HepG2 (cell line): ENCODE data around the gene RNPEPL1. TPM values are rescaled to one million over a fixed set of nuclear protein-coding genes. Genes with fewer than 3 reads are reported as not detected.
A peak's percentile ranks its signal among the peaks of the same experiment; 100 is the strongest.

Experiments used
- AKAP8 ChIP-seq: sonication (generic); formaldehyde crosslinking; IDR thresholded peaks from 2 replicates; pipeline ENCODE4 v1.5.1; 2020; ENCODE audit warnings: mild to moderate bottlenecking, missing genetic modification reagents
- CREB3 ChIP-seq: sonication (generic); formaldehyde crosslinking; IDR thresholded peaks from 2 replicates; pipeline ENCODE4 v1.5.0; 2020; ENCODE audit warnings: missing genetic modification reagents
- FOSL2 ChIP-seq: sonication (generic); formaldehyde crosslinking; IDR thresholded peaks from 2 replicates; pipeline ENCODE4 v1.4.0; 2020; ENCODE audit warnings: missing genetic modification reagents
- GATAD2A ChIP-seq: IDR thresholded peaks from 2 replicates; pipeline ENCODE4 v1.6.1; 2016
- HDAC2 ChIP-seq: sonication (generic); formaldehyde crosslinking; IDR thresholded peaks from 2 replicates; pipeline ENCODE4 v1.4.0; 2020; ENCODE audit warnings: missing genetic modification reagents
- IRF1 ChIP-seq: sonication (generic); formaldehyde crosslinking; IDR thresholded peaks from 2 replicates; pipeline ENCODE4 v1.4.0; 2020; ENCODE audit warnings: low read depth, mild to moderate bottlenecking, missing genetic modification reagents
- TFAP4 ChIP-seq: sonication (generic); IDR thresholded peaks from 2 replicates; pipeline ENCODE4 v1.6.1; 2016; ENCODE audit warnings: low read depth, borderline replicate concordance
- TFDP1 ChIP-seq: IDR thresholded peaks from 2 replicates; pipeline ENCODE4 v1.6.1; 2016; ENCODE audit warnings: missing compliant biosample characterization, missing genetic modification reagents, borderline replicate concordance
- THAP11 ChIP-seq: IDR thresholded peaks from 2 replicates; pipeline ENCODE4 v1.6.1; 2016; ENCODE audit warnings: missing biosample characterization, missing genetic modification reagents
- ZFP62 ChIP-seq: sonication (generic); formaldehyde crosslinking; IDR thresholded peaks from 2 replicates; pipeline ENCODE4 v1.4.0; 2020; ENCODE audit warnings: missing genetic modification reagents
- ZMAT5 ChIP-seq: sonication (generic); formaldehyde crosslinking; IDR thresholded peaks from 2 replicates; pipeline ENCODE4 v1.5.0; 2020; ENCODE audit warnings: mild to moderate bottlenecking, low read depth, missing genetic modification reagents, borderline replicate concordance
- ZNF12 ChIP-seq: sonication (generic); formaldehyde crosslinking; IDR thresholded peaks from 2 replicates; pipeline ENCODE4 v1.5.0; 2020; ENCODE audit warnings: missing genetic modification reagents
- ZNF143 ChIP-seq: sonication (generic); formaldehyde crosslinking; IDR thresholded peaks from 2 replicates; pipeline ENCODE4 v1.4.0; 2020; ENCODE audit warnings: missing genetic modification reagents
- ZNF230 ChIP-seq: sonication (generic); formaldehyde crosslinking; IDR thresholded peaks from 2 replicates; pipeline ENCODE4 v1.4.0; 2020; ENCODE audit warnings: mild to moderate bottlenecking, missing genetic modification reagents
- ZNF362 ChIP-seq: sonication (generic); formaldehyde crosslinking; IDR thresholded peaks from 2 replicates; pipeline ENCODE4 v1.4.0; 2020; ENCODE audit warnings: missing genetic modification reagents, mild to moderate bottlenecking, borderline replicate concordance
- ZNF501 ChIP-seq: sonication (generic); formaldehyde crosslinking; IDR thresholded peaks from 2 replicates; pipeline ENCODE4 v1.5.1; 2020; ENCODE audit warnings: mild to moderate bottlenecking, moderate library complexity, missing genetic modification reagents
- ZNF558 ChIP-seq: sonication (generic); formaldehyde crosslinking; IDR thresholded peaks from 2 replicates; pipeline ENCODE4 v1.9.0; 2022; ENCODE audit warnings: mild to moderate bottlenecking, missing genetic modification reagents, borderline replicate concordance
- ZNF589 ChIP-seq: sonication (generic); formaldehyde crosslinking; conservative IDR thresholded peaks from 2 replicates; pipeline ENCODE4 v1.8.0; 2022; ENCODE audit warnings: mild to moderate bottlenecking, moderate library complexity, missing genetic modification reagents
- ZNF704 ChIP-seq: sonication (generic); formaldehyde crosslinking; IDR thresholded peaks from 2 replicates; pipeline ENCODE4 v1.8.1; 2023; ENCODE audit warnings: mild to moderate bottlenecking, inconsistent platforms, moderate library complexity, missing genetic modification reagents, borderline replicate concordance
- ZNF776 ChIP-seq: sonication (generic); formaldehyde crosslinking; IDR thresholded peaks from 2 replicates; pipeline ENCODE4 v1.4.0; 2020; ENCODE audit warnings: mild to moderate bottlenecking, missing genetic modification reagents
- ZNF883 ChIP-seq: sonication (generic); formaldehyde crosslinking; IDR thresholded peaks from 2 replicates; pipeline ENCODE4 v1.5.1; 2020; ENCODE audit warnings: mild to moderate bottlenecking, missing genetic modification reagents; ENCODE audit errors: not compliant biosample characterization
- polyA plus RNA-seq, 8 experiments: library from polyadenylated mRNA; depleted of rRNA in 3 of 8; stranded (reverse) in 7 of 8; unstranded in 1 of 8; fragments of >200 nt; fragmentation: Illumina TruSeq in 4 of 8; extraction: Trizol in 4 of 8; gene quantifications; 2 replicates each; pipeline versions ENCODE4 v1.2.1 to v1.2.3, GENCODE V29; 2011 to 2016; ENCODE audit warnings: low read depth in 4 of 8, missing spikeins in 1 of 8, mixed read lengths in 1 of 8; ENCODE audit not compliant: insufficient read depth in 1 of 8
- total RNA-seq, 5 experiments: library from RNA; depleted of rRNA; stranded (reverse); fragments of >200 nt; fragmentation: Illumina TruSeq; extraction: Trizol; gene quantifications; 2 replicates each; pipeline ENCODE4 v1.2.3, GENCODE V29; 2016; ENCODE audit warnings: low read depth in 1 of 5

The RNPEPL1 gene
- total and polyA plus RNA-seq, 2 of the 13 experiments (the other 11 are each of a cell fraction or from before 2014, with no cell fraction given) = 13.0 to 18.0 TPM

- TF ChIP-seq TFDP1 (CRISPR knock-in tag) = peak; percentile 23; the same call in 1 of the 2 replicates
- TF ChIP-seq ZMAT5 = no peak
- no peak for TF ChIP-seq AKAP8 (CRISPR knock-in tag)
- TF ChIP-seq ZNF558 (CRISPR knock-in tag) = 0 out of 2 replicates have a peak, but pooled peaks have one; percentile 63
- peak; percentile 54 for TF ChIP-seq ZNF12
- TF ChIP-seq THAP11 (CRISPR knock-in tag) = peak; percentile 18; the same call in 1 of the 2 replicates
- TF ChIP-seq ZNF362 (CRISPR knock-in tag) = peak; percentile 50; the same call in 1 of the 2 replicates
- TF ChIP-seq ZNF501 (CRISPR knock-in tag) = peak; percentile 77
- TF ChIP-seq IRF1 (CRISPR knock-in tag) = peak; percentile 80; the same call in 1 of the 2 replicates
- TF ChIP-seq CREB3 (CRISPR knock-in tag) = no peak
- TF ChIP-seq ZFP62 (CRISPR knock-in tag) = no peak
- no peak for TF ChIP-seq ZNF704
- 0 out of 2 replicates have a peak, but pooled peaks have one; percentile 26 for TF ChIP-seq ZNF589 (CRISPR knock-in tag)
- TF ChIP-seq GATAD2A (CRISPR knock-in tag) = peak; percentile 34; the same call in 1 of the 2 replicates
- TF ChIP-seq TFAP4 = peak; percentile 56; the same call in 1 of the 2 replicates
- peak; percentile 39 for TF ChIP-seq FOSL2
- TF ChIP-seq ZNF776 (CRISPR knock-in tag) = 0 out of 2 replicates have a peak, but pooled peaks have one; percentile 46
- TF ChIP-seq ZNF883 (CRISPR knock-in tag) = no peak
- peak; percentile 55 for TF ChIP-seq ZNF230 (CRISPR knock-in tag)
- 0 out of 2 replicates have a peak, but pooled peaks have one; percentile 28 for TF ChIP-seq ZNF143 (CRISPR knock-in tag)
- 0 out of 2 replicates have a peak, but pooled peaks have one; percentile 60 for TF ChIP-seq HDAC2 (CRISPR knock-in tag)
Observed at GRCh38 chr2:240604939-240605716, 36.8 kb downstream of the RNPEPL1 start (continued).
